M059J (cell line): Measurements from ENCODE around the gene CD200R1L. TPM values are rescaled to one million over a fixed set of nuclear protein-coding genes. Genes with fewer than 3 reads are reported as not detected.
"Not testable (repeated sequence)": the region's sequence is repeated elsewhere in the genome, so short reads cannot be mapped to it uniquely, and the experiment has no call there.

Experiments used
- DNase-seq: peaks from one replicate; pipeline ENCODE4 v3.0.0-alpha.2; 2012; ENCODE audit warnings: low read depth
- total RNA-seq: library from RNA; depleted of rRNA; stranded (reverse); fragments of >200 nt; shearing (Covaris generic); gene quantifications from 2 replicates; pipeline ENCODE4 v1.2.3, GENCODE V29; 2014; rRNA removed

The CD200R1L gene
- total RNA-seq: 0.22 TPM in 1 of 2 replicates, not detected in the other

DNA sequence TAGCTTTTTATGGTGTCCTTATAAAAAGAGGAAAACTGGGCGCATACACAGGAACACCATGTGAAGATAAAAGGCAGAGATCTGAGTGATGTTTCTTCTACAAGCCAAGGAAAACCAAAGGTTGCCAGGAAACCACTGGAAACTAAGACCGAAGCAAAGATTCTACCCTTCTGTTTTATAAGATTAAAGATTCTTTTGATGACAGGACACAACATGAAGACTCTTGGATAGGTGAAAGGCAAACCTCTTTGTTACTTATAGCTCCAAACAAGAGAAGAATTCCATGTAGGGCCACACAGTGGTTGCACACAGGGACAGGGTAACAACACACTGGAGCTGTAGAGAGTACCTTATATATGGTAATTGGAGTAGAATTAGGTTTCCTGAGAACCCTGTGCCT, at the start of gene CD200R1L:
TSS of gene CD200R1L (minus strand) at position 101 of the 400 bp plus-strand sequence. CDS start 17,497 bp downstream, outside the sequence.
- no peak for DNase-seq

DNA sequence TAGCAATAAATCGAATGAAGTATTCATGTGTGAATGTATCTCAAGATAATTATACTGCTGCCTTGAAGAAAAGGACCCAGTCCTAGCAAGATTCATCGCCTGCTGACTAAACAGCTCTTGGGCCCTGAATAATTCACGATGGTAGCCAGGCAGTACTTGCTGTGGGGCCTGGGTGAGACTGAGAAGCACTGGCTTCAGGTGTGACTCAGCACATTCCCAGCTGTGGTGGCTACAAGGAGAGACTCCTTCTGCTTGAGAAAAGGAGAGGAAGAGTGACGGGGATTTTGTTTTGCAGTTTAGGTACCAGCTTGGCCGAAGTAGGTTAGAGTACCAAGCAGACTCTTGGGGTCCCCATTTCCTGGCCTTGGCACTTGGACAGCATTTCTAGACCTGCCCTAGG, 47.6 kb upstream of the CD200R1L start:
- DNase-seq: peak; percentile 92

- DNase-seq: peak; percentile 9
Observed at GRCh38 chr3:112889357-112889756, 42.7 kb upstream of the CD200R1L start.

- peak; percentile 67 for DNase-seq
Observed at GRCh38 chr3:112888381-112889085, 41.9 kb upstream of the CD200R1L start.

- no peak for DNase-seq
Observed at GRCh38 chr3:112884678-112885290, 38.1 kb upstream of the CD200R1L start.

GRCh38 chr3:112881891-112882290, 35.2 kb upstream of the CD200R1L start:
- no peak for DNase-seq

DNA sequence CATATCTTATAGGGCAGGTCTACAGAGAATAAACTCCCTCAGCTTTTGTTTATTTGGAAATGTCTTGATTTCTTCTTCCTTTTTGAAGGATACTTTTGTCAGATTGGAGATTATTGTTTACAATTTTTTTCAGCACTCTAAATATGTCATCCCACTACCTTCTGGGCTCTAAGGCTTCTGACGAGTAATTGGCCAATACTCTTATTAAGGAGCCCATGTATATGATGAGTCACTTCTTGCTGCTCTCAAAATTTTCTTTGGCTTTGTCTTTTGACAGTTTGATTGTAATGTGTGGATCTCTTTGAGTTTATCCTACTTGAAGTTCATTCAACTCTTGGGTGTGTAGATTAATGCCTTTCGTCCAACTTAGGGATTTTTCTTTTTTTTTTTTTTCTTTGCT, 28.9 kb upstream of the CD200R1L start:
- DNase-seq: peak; percentile 21

DNA sequence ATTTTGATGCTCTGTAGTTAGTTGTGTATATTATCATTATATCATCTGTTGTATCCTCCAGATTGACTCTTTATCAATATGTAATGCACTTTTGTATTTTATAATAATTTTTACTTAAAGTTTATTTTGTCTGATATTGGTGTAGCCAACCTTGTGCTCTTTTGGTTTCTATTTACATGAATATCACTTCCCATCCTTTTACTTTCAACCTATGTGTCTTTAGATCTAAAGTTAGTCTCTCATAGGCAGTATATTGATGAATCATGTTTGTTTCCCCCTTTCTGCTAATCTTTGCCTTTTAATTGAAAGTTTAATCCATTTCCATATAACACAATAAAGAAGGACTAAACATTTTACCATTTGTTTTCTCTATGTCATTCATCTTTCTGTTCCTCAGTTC, 28.1 kb upstream of the CD200R1L start:
- no peak for DNase-seq

DNA sequence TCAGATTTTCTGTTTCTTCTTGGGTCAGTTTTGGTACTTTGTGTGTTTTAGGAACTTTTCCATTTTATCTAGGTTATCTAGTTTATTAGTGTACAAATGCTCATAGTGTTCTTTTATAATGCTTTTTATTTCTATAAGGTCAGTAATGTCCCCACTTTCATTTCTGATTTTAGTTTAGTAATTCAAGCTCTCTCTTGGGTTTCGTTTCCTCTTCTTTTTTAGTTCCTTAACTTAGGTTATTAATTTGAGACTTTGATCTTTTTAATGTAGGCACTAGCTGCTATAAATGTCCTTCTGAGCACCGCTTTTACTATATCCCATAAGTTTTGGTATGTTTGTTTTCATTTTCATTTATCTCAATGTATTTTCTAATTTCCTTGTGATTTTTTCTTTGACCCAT, 27.0 kb upstream of the CD200R1L start:
- DNase-seq: no peak

- no peak for DNase-seq
Observed at GRCh38 chr3:112871735-112872134, 25.1 kb upstream of the CD200R1L start.

GRCh38 chr3:112865757-112866156, 19.1 kb upstream of the CD200R1L start:
- no peak for DNase-seq

- DNase-seq: no peak
Observed at GRCh38 chr3:112860898-112861297, 14.2 kb upstream of the CD200R1L start.

DNA sequence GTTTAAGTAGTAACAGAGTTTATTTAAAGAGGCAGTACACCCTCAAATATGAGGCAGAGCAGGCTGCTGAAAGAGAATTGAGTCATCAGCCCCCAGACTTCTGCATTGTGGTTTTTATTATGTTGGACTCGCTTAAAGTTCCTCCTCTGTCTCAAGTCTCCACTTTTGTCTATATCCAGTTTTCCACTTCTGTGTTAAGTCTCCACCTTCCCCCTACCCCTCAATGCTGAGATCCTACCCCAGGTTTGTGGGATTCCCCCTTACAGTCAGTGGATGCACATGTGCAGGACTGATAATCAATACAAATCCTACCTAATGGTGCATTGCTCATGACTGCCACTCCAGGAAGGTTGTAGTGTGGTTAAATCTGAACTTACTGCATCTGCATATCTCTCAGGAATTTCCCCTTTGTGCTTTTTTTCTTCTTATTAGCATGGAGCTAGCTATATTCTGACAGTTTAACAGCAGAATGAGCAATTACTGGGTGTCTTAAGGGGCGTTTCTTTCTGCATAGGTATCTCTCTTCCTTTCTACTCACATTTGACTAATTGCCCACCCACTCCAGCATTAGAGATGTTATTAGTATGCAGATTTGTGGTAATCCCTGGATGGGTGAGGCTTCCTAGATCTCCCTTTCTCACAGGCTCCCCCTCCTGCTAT, 11.9 kb upstream of the CD200R1L start:
- DNase-seq: peak; percentile 45

DNA sequence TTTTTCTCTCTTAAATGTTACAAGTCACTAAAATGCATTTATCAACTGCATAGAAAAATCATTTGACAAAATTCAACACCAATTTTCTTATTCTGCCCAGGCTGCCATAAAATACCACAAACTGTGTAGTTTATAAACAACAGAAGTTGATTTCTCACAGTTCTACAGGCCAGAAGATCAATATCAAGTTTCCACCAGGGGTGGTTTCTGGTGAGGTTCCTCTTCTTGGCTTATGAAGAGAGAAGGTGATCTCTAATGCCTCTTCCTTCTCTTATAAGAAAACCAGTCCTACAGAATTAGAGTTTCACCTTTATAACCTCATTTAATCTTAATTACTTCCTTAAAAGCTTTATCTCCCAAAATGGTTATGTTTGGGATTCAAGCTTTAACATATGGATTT, 10.9 kb upstream of the CD200R1L start:
- DNase-seq: no peak

DNA sequence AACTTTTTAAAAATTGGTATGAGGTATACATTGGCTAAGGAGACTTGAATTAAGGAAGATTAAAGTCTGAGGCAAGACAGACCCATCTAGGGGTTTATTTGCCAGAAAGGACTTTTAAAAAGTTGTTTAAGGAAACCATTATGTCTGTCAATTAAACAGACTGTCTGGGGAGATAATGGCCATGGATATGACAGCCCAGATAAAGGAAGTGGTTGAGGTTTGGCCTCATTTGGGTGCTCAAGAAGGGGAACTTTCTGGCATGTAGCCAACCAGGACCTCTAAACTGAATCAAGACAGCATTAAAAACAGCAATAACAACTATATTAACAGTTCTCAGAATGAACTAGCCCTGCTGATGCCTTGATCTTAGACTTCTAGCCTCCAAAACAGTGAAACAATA, 9.9 kb upstream of the CD200R1L start:
- DNase-seq: no peak

DNA sequence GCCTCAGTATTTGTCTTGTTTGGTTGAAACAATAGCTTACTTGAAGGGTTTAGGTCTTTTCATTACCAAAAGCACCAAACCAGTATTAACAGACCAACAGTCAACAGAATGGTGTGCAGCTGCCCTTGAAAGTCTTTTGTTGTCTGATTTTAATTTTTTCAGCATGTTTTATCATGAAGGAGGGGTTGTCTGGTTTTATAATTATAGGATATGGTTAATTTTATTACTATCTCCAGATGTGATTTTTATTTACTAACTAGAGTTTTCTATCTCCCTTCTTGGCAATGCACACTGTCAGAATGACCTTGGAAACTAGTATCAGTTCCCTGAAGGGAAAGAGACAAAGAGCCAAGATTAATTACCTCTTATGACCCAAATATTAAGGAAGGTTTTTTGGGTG, 9.2 kb upstream of the CD200R1L start:
- no peak for DNase-seq

DNA sequence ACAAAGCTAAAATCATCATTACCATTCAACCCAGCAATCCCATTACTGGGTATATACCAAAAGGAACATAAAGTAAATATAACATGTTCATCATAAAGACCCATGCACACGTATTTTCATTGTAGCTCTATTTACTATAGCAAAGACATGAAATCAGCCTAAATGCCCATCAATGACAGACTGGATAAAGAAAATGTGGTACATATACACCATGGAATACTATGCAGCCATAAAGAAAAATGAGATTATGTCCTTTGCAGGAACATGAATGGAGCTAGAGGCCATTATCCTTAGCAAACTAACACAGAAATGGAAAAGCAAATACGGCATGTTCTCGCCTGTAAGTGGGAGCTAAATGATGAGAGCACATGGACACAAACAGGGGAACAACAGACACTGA, 8.4 kb upstream of the CD200R1L start:
- not testable (repeated sequence) for DNase-seq

- peak; percentile 20 for DNase-seq
Observed at GRCh38 chr3:112848196-112848595, 1.5 kb upstream of the CD200R1L start.

- DNase-seq: peak; percentile 18
Observed at GRCh38 chr3:112847692-112848091, 1.0 kb upstream of the CD200R1L start.

DNA sequence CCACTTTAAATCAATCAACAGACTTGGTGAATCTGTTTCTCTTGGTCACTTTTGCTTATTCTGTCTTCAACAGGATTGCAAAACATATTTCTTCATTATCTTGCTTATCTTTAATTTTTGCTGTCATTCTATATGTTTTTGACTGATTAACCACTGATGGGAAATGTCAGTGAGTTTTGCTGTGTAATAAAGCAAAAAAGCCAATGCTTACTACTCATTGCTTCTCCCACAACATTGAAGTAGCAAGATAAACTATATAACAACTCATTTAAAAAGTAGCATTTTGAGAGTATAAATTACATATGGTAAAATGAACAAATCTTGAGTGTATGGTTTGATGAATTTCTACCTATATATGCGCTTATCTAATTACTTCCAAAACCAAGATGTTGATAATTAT, 892 bp downstream of the CD200R1L start:
- DNase-seq: no peak

DNA sequence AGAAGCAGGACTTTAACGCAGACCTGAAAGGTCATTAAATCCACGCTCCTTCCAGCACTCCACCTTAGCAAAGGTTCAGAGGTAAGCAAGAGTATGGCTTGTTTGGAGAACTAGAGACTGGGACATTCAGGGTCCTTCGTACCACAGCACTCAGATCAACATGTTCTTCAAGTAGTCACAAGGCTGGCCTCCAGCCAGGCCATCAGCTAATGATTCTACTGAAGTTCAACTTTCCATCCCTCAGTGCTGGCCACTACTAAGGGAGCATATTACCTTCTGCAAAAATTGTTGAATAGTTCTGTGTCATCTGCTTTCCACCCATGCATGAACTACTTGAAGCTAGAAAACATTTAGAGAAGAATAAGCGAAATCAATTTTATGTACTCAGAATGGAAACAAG, 17.6 kb downstream of the CD200R1L start:
- DNase-seq: no peak

DNA sequence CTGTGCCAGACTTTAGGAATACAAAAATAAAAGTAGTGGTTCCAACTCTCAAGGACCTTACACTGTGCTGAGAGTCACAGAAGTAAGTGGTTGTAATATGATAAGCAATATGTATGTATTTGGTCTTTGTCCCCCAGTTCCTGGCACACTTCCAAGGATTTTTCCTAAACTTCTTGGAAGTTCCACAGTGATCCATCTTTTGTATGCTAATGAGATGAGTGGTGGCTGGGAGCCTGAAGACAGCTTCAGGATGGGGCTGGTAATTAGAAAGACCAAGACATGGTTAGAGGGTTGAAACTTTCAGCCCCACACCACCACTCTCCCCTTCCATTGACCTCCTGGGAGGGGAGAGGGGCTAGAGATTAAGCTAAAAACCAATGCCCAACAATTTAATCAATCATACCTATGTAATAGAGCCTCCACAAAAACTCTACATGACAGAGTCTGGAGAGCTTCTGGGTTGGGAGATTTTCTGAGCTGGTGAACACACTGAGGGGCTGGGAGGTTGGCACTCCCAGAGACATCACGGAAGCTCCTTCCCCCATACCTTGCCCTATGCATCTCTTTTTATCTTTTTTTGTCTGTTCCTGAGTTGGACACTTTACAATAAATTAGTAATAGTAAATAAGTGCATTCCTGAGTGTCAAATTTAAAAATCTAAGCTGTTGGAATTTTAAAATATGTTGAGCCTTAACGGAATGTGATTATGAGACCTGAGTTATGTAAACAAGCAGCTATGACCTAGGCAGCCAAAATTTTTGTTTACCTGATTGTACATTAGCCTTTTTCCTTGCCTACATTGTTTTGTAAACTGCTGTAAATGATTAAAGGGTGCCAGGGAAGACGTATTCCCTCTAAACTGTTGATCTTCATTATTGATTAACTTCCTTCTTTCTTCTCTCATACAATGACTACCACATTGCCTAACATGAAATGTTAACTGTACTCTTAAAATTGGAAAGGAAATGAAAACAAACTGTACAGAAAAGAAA, 24.3 kb downstream of the CD200R1L start:
- peak; percentile 63 for DNase-seq
